ENCODE measurements around the gene PLSCR1.

The PLSCR1 gene

GRCh38 chr3:146473726-146474125 is 70.7 kb downstream of the PLSCR1 start:
- no peak for DNase-seq (ENCODE audit: low read depth in 2 of 2)

GRCh38 chr3:146472611-146473010 is 71.8 kb downstream of the PLSCR1 start:
- no peak for DNase-seq (ENCODE audit: low read depth in 2 of 2)

GRCh38 chr3:146471012-146471411 is 73.4 kb downstream of the PLSCR1 start:
- no peak for DNase-seq (ENCODE audit: low read depth in 2 of 2)

GRCh38 chr3:146470425-146470990 is 73.9 kb downstream of the PLSCR1 start:
- no peak for DNase-seq (ENCODE audit: low read depth in 2 of 2)

- peak; percentile 56 to 68 for DNase-seq (ENCODE audit: low read depth in 2 of 2)
These were observed 75.0 kb downstream of the PLSCR1 start, which contains the start of gene PLSCR2 for GRCh38 chr3:146469150-146470017. PLSCR2 (minus strand) TSS chr3:146469561; CDS start chr3:146459904, 9,657 bp downstream.

- DNase-seq (ENCODE audit: low read depth in 2 of 2), result no peak
These were observed 75.7 kb downstream of the PLSCR1 start for GRCh38 chr3:146468671-146469149.

- DNase-seq (ENCODE audit: low read depth in 2 of 2), result no peak
These were observed 76.2 kb downstream of the PLSCR1 start for GRCh38 chr3:146468234-146468633.

GRCh38 chr3:146466604-146467003 is 77.8 kb downstream of the PLSCR1 start:
- DNase-seq (ENCODE audit: low read depth in 2 of 2), result no peak

GRCh38 chr3:146465693-146466465 is 78.5 kb downstream of the PLSCR1 start:
- no peak for DNase-seq (ENCODE audit: low read depth in 2 of 2)
